HUDEP-2 (cell line): ENCODE data around the gene ACIN1.

ENCODE experiments used
- DNase-seq, 76 experiments: peaks; one replicate each; lab custom pipeline; 2025; ENCODE audit not compliant: unreplicated experiment in 76 of 76; lab: John Stamatoyannopoulos, UW

Gene ACIN1

GRCh38 chr14:23105348-23105824 lies 10.4 kb upstream of the ACIN1 start:
- no peak for DNase-seq

- no peak for DNase-seq
These were observed 9.8 kb upstream of the ACIN1 start, which contains the start of gene CIROP for GRCh38 chr14:23104591-23105347. Gene CIROP (minus strand): TSS chr14:23104989. CDS start chr14:23104920, 69 bp downstream.

- no peak for DNase-seq
These were observed 9.2 kb upstream of the ACIN1 start for GRCh38 chr14:23104070-23104590.

- no peak for DNase-seq
These were observed 8.6 kb upstream of the ACIN1 start for GRCh38 chr14:23103581-23103980.

- no peak for DNase-seq
These were observed 7.9 kb upstream of the ACIN1 start for GRCh38 chr14:23102801-23103200.

DNA sequence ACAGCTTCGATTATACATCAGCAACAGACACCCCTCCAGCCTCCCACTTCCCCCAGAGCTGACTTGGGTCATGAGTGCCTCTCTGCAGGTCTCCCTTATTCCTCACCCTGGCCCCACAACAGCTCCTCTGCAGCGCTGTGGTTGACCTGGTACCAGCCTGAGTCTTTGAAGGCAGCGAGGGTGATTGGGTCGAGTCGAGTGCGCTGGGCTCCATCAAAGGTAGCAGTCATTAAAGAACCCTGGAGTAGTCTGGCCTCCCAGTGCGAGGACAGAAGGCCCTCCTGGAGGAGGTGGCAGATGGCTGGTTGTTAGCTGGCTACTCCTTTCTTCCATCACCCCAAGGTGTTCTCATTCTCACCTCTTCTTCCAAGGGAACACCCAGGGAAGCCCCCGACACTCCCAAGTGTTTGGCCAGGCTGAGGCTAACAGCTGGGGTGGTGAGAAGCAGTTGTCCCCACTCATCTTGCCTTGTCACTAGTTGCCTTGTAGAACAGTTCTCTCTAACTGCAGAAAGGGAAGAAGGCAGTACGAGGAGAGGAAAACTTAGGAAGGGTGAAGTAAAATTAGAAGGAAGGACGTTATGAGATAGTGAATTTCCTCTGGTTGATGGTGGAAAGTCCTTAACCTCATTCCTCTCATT lies 7.2 kb upstream of the ACIN1 start:
- no peak for DNase-seq

DNA sequence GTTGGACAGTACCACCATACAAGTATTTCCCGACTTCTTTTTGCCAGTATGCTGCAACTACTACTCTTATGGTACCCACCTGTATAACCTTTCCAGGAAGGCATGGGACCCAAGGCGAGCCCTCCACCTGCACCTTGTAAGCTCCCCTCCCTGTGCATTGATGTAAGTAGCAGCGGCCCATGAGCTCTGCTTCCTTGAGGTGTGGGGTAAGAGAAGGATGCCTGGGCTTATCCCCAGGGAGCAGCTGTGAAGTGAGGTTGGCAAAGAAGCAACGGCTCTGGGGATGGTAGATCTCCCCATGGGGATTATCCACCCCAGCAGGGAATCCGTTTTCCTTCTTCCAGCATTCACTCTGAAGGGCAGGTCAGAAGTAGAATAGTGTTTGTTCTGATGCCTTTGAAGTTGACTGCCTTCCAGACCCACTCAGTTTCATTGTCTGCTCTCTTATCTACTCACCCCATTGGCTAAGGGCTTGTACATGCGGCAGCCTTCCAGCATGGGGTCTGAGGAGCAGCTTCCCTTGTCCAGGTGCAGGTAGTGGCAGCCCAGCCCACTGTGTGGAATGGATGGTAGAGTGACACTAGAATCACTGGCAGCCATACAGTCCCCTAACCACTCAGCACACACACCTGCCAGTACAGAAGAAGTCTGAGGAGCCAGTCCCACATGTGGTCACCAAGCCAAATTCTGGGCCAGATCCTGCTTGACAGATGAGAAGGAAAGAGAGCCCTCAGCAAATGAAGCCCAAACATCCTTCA lies 6.5 kb upstream of the ACIN1 start:
- no peak for DNase-seq

DNA sequence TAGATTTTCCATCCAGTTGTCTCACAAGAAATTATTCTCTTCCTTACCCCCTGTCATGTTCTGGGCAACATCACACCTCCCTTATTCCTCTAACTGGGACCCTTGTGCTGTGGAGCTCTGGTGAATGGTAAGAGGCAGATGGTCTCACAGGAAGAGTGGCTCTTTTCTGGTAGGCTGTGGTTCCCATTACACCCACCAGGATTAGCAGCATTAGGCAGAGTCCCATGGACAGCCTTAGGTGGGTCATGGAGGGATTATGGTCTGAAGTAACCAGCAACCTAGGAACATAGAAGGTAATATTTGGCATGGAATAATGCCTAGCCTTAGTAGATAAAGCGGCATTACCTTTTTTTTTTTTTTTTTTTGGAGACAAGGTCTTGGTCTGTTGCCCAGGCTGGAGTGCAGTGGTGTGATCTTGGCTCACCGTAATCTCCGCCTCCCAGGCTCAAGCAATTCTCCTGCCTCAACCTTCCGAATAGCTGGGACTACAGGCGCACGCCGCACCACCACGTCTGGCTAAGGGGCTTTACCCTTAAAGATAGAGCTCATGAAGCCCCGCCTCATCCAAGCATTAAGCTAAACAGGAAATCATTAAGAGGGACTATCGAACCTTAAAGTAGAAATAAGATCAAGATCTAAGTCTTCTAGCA lies 4.4 kb upstream of the ACIN1 start:
- peak in 28 of 76 experiments; percentile 5 to 75 (median 40) for DNase-seq

GRCh38 chr14:23097786-23098185 lies 2.9 kb upstream of the ACIN1 start:
- DNase-seq = no peak

DNA sequence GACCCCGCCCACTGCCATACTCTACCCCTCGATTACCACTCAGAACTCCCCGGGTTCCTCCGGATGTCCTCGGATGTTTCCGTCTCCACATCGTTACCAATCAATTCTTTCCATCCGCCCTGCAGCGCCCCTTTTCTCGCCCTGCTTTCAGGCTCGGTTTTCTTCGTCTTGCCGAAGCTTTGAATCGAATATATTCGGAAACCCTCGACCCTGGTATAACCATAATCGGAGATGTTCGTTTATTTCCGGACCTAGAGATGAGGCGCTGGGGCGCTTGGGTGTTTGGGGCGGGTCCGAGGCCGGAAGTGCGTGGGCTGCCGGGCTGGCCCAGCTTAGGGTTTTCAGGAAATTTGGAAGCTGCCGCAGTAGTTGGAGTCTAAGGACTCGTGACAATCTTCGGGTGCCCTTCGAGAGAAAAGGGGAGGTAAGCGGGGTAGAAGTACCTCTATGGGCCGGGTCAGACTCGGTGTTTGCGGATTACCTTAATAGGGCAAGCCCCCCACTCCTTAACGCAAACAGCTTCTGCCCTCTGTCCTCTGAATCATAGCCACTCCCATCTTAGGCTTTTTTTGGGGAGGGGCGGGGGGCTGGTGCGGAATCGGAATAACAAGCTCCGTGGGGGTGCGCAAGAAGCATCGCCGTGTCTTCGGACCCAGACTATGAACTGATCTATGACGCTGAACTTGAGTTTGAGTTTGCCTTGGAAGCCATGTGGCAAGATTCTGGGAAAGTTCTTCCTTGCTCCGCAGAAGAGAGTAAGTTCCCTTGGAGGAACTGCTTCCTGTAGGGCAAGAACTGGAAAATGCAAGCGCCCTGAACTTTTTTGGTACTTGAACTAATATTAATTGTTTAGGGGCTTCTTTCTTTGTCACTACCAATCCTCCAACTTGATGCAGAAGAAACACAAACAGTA lies 516 bp upstream of the ACIN1 start, which contains the start of gene C14orf119:
Gene C14orf119, plus strand, starts transcription at position 310 of the 913 bp plus-strand sequence. CDS start 2,154 bp downstream, outside the sequence.
- DNase-seq = no peak

- DNase-seq = no peak
These were observed 808 bp downstream of the ACIN1 start for GRCh38 chr14:23093991-23094665.

DNA sequence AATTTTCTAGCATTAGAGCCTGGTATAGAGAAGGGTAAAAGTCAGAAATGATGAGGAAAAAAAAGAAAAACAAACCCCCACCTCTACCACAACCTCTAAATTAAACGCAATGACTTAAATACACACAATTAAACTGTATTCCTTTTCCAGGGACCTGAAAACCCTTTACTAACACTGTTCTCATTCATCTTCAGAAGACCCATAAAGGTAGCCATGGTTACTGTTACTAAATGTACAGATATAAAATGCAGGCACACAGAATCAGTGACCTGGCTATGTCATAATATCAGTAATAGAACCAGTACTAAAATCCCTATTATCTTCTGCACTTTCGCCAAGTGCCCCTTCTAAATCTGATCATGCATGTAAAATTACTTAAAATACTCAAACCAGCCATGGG lies 1.4 kb downstream of the ACIN1 start:
- no peak for DNase-seq

DNA sequence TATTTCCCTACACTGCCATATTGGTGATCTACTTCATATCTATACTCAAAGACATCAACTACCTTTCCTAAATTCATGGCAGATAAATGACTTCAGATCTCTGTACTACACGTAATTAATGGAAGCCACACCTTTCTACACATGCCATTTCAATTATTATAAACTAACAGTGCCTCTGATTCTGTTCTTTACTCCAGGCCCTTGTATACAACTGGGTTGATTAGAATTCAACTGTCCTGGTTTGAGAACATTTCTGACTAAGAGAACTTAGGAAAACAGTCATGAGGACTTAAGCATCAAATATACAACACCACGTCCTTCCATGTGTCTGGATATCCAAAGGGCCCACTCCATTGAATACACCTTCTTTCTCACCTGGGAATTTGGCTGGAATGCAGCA lies 1.8 kb downstream of the ACIN1 start:
- no peak for DNase-seq

DNA sequence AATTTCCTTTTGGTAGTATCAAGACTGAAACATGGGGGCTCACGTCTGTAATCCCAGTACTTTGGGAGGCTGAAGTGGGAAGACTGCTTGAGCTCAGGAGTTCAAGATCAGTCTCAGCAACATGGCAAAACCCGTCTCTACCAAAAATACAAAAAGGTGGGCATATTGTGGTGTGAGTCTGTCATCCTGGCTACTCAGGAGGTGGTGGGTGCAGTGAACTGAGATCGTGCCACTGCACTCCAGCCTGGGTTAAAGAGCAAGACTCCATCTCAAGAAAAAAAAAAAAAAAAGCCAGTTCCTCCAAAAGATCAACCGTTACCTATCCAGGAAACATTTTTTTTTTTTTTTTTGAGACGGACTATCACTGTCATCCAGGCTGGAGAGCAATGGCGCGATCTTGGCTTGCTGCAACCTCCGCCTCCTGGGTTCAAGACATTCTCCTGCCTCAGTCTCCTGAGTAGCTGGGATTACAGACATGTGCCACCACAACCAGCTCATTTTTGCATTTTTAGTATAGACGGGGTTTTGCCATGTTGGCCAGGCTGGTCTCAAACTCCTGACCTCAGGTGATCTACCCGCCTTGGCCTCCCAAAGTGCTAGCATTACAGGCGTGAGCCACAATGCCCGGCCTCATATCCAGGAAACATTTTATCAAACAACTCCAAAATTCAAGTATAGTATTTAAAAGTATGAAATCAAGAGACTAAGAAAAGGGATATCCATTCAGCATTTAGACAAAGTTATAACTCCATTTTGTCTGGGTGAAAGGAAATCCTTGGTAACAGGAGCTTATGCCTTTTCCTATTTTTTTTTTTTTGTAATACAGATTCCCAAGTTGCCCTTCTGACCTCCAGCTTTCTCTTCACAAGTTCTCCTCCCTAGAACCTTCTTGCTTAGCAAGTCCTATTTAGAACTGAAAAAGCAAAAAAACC lies 3.4 kb downstream of the ACIN1 start:
- no peak for DNase-seq

- no peak for DNase-seq
These were observed 4.7 kb downstream of the ACIN1 start for GRCh38 chr14:23090254-23090636.

- no peak for DNase-seq
These were observed 5.3 kb downstream of the ACIN1 start for GRCh38 chr14:23089498-23090253.

- DNase-seq = no peak
These were observed 8.4 kb downstream of the ACIN1 start for GRCh38 chr14:23086565-23086964.
